Kidney glomerular epithelial cell (primary cell): ENCODE measurements around the gene CLEC16A.

Source experiments
- DNase-seq: peaks from one replicate; lab custom pipeline; 2025; lab: John Stamatoyannopoulos, UW

Gene CLEC16A

GRCh38 chr16:11224096-11224893, 279.9 kb downstream of the CLEC16A start:
- no peak for DNase-seq

DNA sequence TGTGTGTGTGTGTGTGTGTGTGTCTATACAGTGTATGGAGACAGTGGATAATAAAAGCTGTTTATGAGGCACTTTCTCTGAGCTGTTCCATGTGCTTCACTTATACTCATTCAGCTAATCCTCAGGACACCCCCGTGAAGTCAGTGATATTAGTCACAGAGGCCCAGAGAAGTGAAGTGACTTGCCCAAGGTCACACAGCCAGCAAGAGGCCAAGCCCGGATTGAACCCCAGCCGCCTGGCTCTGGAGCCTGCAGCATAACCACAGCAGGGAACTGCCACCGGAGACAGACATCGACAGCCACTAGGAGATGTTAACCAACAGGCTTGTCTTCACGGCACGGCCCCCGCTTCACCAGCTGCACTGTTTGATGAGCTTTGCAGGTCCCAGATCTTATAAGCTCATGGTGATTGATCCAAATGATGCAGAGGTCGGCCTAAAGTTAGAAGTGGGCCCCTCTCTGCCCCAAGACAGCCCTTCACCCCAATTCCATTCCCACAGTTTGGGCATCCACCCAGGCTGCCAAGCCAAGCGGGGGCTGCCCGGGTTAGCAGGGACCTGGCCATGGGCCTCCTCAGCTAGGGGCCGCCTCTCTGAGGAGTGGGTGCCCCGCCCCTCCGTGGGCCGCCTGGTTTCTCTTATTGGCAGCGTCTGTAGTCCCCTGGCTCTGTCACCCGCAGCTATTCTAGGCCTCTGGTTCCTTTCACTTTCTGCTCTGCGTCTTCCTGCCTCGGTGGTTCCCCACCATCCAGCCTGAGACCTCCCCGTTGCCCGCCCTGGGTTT, 280.7 kb downstream of the CLEC16A start:
- DNase-seq = no peak

DNA sequence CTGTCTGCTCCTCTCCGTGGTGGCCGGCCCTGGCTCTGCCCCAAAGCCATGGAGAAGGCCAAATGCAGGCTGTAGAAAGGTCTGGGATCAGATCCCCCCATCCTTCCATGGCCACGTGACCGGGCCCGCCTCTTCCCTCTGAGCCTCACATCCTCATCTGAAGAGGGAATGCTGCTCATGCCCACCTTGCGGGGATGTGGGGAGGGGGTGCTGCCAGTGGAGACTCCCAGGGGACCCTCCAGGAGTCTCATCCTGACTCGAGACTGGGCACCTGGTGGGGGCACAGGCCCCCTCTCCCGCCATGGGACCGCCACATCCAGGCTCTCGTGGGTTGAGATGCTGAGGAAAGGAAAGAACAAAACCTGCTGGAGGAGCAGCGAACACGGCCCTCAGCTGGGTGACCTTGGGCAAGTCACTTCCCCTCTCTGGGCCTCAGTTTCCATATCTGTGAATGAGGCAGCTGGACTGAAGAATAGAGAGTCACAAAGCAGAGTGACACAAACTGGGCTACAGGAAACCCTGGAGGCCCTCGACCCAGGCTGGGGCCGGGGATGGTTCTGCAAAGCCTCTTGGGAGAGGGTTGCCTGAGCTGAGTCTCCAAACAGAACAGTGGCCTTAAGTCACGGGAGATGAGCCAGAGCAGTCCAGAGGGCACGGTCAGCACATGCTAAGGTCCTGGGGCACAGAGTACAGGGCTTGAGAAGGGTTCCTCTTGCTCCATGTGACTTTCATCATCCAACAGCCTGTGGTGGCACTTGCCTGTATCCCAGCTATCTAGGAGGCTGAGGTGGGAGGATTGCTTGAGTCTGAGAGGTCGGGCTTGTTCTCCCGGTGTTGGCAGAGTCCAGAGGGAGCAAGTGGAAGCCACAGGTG, 281.5 kb downstream of the CLEC16A start:
- DNase-seq = no peak

DNA sequence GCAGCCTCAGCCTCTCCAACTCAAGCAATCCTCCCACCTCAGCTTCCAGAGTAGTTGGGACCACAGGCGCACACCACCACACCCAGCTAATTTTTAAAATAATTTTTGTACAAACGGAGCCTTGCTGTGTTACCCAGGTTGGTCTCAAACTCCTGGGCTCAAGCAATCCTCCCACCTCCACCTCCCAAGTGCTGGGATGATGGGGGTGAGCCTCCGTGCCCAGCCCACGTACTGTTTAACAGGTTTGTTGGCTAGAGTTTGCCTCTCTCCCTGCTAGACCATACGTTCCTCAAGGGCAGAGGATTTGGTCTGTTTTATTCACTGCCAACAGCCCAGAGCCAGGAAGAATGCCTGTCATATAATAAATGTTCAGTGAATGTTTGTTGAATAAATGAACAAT, 285.1 kb downstream of the CLEC16A start:
- no peak for DNase-seq

- no peak for DNase-seq
Measured at GRCh38 chr16:11229906-11230305, 285.5 kb downstream of the CLEC16A start.

GRCh38 chr16:11231367-11231970, 287.1 kb downstream of the CLEC16A start:
- no peak for DNase-seq
